Heart left ventricle (tissue), 13 donors: ENCODE data around the gene SLC36A2.

ENCODE experiments used
- CTCF ChIP-seq, 12 donors: fragments of 200-600 bp; sonication (generic) in 4 of 12; IDR thresholded peaks; one replicate each; pipeline versions ENCODE4 v1.5.0 to v1.8.0; 2018 to 2022; ENCODE audit warnings: antibody characterized with exemption in 12 of 12, mild to moderate bottlenecking in 5 of 12
- POLR2A ChIP-seq, 2 donors: fragments of 450-650 bp; IDR thresholded peaks; one replicate each; pipeline ENCODE4 v1.6.1; 2017; ENCODE audit warnings: antibody characterized with exemption in 2 of 2, mild to moderate bottlenecking in 2 of 2, moderate library complexity in 2 of 2
- donor health status: ischemic (EF 13 %, LVEDD 7.1; RV severe dilation, severe dysfunction).
- donor health status: DM: no; HTN: yes; CAD: no.
- donor health status: DM: no; HTN: no; CAD: no.
- donor health status: ischemic (EF 25% LVEDD 6.9; RV normal size, moderate dysfunction).
- donor health status: ischemic (EF 25% LVEDD 5.7; RV mildly dilated, moderate dysfunction).
- donor health status: ischemic (EF 35%, LVEDD 5.7; RV mildly dilated, moderate dysfunction).
- donor health status: nonischemic (EF 11% LVEDD 7.7; RV severe dilation, severe dysfunction).
- donor health status: DM: yes; HTN: yes; CAD: no.
- donor health status: PGD.
- donor health status: ischemic (EF 29% LVEDD 5.4; RV normal size, mild dysfunction).
- donor health status: nonischemic (EF 23%, LVEDD 6.1; RV moderate dilation, normal function).

- TF ChIP-seq POLR2A (IDR thresholded peaks at IDR 0.05) (no peak), CTCF (IDR thresholded peaks at IDR 0.05) (no peak)
Observed at GRCh38 chr5:151384106-151384505, 36.7 kb upstream of the SLC36A2 start.
